GM18520 (cell line): Measurements from ENCODE around the gene CIART.

ENCODE experiments used
- ATAC-seq: cut with Tn5 transposase; IDR thresholded peaks from one replicate; pipeline ENCODE4 v1.9.1; 2021; ENCODE audit not compliant: unreplicated experiment

Gene CIART

GRCh38 chr1:150259758-150260669, 22.3 kb upstream of the CIART start:
- ATAC-seq, result no peak

GRCh38 chr1:150261367-150261766, 21.0 kb upstream of the CIART start:
- ATAC-seq, result no peak

- no peak for ATAC-seq
Measured at GRCh38 chr1:150262388-150263320, 19.7 kb upstream of the CIART start.

- ATAC-seq, result no peak
Measured at GRCh38 chr1:150263549-150263948, 18.8 kb upstream of the CIART start.

DNA sequence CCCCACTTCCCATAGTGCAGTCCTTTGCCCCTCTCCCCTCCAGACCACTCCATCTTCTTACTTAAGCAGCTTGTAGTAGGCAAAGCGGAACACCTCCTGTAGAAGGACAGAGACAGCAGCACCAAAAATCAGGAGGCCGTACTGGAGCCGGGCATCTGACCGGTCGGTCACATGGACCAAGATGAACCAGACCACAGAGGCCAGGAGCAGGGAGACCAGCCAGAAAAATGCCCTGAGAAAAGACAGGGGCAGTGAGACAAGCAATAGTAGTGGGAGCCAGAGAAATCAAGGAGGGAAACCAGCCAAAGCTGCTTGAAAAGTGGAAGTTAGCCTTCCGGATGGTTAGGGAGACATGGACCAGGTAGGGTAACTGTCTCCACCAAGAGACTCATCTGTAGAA, 14.5 kb upstream of the CIART start:
- ATAC-seq, result no peak

GRCh38 chr1:150268340-150268704, 14.0 kb upstream of the CIART start:
- no peak for ATAC-seq

DNA sequence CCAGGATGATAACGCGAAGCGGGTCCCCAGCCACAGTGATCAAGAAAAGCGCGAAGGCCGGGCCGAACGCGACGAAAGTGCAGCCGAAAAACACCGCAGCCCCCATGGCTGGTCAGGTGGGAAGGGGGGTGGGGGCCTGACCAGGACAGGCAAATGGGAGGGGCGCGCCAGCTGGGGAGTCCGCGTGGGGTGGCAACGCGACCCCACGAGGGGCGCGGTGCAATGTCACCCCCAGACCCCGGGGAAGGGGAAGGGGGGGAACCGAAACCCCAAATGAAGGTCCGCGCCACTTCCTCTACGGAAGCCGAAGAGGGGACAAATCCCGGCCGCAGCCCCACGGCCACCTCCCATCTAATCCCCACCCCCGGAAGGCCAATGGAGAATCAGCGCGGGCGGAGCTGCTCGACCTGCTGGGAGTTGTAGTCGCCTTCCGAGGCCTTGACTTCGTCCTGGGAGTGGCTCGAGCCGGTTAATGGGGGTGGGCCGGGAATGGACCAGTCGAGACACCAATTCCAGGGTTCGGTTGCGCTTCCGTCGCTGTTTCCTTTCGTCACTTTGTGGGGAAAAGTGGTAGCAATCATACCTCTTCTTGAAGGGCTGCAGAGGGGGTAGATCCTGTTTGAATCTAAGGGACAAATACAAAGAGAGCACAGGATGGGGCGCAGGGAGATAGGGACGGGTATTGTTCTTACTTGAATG, 13.5 kb upstream of the CIART start, which contains the start of gene APH1A:
TSS of gene APH1A (minus strand) at position 312 of the 699 bp plus-strand sequence. CDS start at position 106, 206 bp downstream.
- peak; percentile 79 for ATAC-seq

- ATAC-seq, result no peak
Measured at GRCh38 chr1:150269451-150269850, 12.9 kb upstream of the CIART start.

- ATAC-seq, result no peak
Measured at GRCh38 chr1:150271291-150271959, 10.9 kb upstream of the CIART start.

GRCh38 chr1:150273311-150273710, 9.0 kb upstream of the CIART start:
- ATAC-seq, result no peak

DNA sequence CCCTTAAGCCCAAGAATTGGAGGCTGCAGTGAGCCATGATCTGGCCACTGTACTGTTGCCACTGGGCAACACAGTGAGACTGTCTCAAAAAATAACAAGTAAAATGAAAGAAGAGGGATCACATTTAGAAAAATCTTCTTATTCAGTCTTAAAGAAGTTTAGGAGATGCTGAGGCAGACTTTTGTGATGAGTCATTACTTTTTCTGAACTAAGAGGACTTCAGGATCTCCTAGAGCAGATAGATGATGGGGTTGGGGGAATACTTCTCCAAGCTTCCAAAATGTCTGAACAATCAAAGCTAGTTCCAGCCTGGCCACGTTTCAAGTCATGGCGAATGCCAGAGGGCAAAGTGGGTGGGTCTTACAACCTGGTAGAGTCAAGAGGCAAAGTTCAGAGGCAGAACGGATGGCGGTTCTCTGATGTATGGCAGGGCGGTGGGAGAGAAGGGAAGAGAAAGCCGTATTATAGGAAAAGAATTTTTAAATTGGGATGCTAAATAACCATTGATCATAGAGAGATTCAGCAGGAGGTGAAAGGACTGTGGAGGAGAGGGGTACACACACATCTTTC, 2.1 kb upstream of the CIART start:
- no peak for ATAC-seq

DNA sequence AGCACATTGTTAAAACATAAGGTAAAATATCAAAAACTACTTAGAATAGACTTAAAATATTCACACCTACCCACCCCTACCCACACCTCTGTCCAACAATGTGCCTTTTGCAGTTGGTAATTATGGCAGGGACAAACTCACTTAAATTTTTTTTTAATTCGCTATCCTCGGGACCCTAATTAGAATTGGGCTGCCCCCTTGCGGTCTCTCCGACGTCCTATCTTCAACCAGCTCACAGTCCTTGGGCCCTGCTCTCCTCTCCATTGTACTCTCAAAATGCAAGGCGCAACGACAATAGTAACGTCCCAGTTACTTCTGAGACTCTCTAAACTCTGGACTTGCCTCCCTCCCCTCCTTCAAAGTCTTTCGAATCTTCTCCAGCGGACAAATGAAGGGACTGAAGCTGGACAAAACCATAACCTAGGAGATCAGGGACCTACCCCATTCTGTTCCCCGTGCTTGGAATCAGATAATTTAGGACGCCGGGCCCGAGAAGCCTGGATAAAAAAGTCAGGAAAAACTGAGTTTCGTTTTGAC, 1.1 kb upstream of the CIART start:
- ATAC-seq, result no peak

GRCh38 chr1:150282558-150282958, 204 bp downstream of the CIART start:
- no peak for ATAC-seq

DNA sequence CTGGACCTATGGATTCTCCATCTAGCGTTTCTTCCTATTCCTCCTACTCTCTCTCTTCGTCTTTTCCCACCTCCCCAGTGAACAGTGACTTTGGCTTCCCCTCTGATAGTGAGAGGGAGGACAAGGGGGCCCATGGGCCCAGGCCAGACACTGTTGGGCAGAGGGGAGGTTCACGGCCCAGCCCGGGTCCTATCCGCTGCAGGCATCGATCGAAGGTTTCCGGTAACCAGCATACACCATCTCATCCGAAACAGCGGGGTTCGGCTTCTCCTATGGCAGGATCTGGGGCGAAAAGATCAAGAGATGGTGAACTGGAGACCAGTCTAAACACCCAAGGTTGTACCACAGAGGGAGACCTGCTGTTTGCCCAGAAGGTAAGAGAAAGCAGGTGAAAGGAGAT, 906 bp downstream of the CIART start:
- no peak for ATAC-seq

DNA sequence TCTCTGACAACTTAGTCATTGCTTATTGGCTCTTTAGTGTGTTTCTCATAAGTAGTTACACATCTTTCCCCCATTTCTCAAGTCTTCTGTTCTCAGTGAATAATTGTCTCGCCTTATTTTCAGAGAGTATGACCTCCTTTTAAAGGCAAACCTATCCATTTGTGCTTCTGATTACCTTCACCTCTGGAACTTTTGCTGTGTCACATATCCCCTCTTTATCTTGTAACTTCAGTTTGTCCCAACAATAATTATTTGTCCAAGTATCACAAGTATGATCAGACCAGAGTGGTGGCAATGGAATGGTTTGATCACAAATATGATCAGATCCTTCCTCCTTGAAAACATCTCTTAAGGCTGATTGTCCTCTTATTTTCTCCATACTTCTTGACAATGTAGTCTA, 6.0 kb downstream of the CIART start:
- no peak for ATAC-seq

DNA sequence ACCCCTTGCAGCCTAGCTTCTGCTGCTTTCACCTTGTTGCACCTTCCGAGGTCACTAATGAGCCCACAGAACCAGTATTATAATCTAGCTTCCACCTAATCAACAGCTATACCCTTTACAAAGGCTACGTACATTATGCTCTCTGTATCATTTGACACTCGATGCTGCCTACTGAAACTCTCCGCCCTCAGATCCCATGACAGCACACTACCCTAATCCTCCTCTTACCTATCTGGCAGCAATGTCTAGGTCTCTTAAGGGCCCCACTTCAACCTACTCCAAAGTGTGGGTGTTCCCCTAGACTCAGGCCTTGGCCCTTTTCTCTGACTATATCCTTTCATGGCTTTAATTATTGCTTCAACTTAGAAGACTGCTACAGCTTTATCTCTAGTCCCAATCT, 6.5 kb downstream of the CIART start:
- ATAC-seq, result no peak

GRCh38 chr1:150293433-150294253, 11.3 kb downstream of the CIART start, which contains the start of gene MRPS21:
Gene MRPS21 (plus strand): TSS chr1:150293861. CDS start chr1:150294367, 506 bp downstream.
- peak; percentile 80 for ATAC-seq

GRCh38 chr1:150295476-150295875, 13.1 kb downstream of the CIART start:
- no peak for ATAC-seq

DNA sequence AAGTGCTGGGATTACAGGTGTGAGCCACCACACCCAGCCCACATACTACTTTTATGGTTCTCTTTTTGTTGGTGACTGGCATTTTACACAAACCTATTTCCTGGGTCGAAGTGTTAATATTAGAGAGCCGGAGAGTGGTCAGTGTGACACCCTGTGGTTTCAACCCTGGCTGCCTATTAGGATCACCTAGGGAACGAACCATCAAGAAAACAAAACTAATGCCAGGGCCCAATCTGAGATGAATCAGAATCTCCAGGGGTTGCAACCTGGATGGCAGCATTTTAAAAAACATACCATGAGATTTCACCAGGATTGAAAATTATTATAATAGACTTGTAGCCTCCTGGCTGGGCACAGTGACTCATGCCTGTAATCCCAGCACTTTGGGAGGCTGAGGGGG, 17.4 kb downstream of the CIART start:
- ATAC-seq, result no peak
